A673 (cell line): ENCODE measurements around the gene RTP3. TPM values are rescaled to one million over a fixed set of nuclear protein-coding genes. Genes with fewer than 3 reads are reported as not detected.

Source experiments
- BruUV-seq: library from RNA; stranded (reverse); fragments of 400-500 nt; replicated peaks from 2 replicates; lab custom pipeline; 2021; lab: Mats Ljungman, UMichigan
- CTCF ChIA-PET: fragments of 300-600 bp; sonication (Branson Sonifier 250); formaldehyde crosslinking; loops from one replicate; lab custom pipeline; 2022; ENCODE audit warnings: antibody characterized with exemption; lab: Charles Lee
- POLR2A ChIA-PET: fragments of 300-600 bp; sonication (Branson Sonifier 250); formaldehyde crosslinking; loops from one replicate; lab custom pipeline; 2022; ENCODE audit warnings: antibody characterized with exemption; ENCODE audit not compliant: low non-redundant PET; lab: Charles Lee
- DNase-seq: peaks from one replicate; pipeline ENCODE4 v3.0.0-alpha.2; 2015; ENCODE audit warnings: low spot score
- H3K27ac ChIP-seq: fragments of 200-600 bp; sonication (generic); 2 replicates; pipeline ENCODE4 v1.5.1; 2016; ENCODE audit warnings: mixed run types, low read depth, mild to moderate bottlenecking, mixed read lengths, antibody characterized with exemption, low read length; ENCODE audit not compliant: poor library complexity, severe bottlenecking
- H3K27me3 ChIP-seq: fragments of 200-600 bp; sonication (generic); replicated peaks from 2 replicates; pipeline ENCODE4 v1.6.1; 2017; ENCODE audit warnings: mixed run types, low read depth, mild to moderate bottlenecking, mixed read lengths, antibody characterized with exemption, low read length; ENCODE audit not compliant: insufficient read depth, poor library complexity
- H3K36me3 ChIP-seq: fragments of 200-600 bp; sonication (generic); 2 replicates; pipeline ENCODE4 v1.6.1; 2016; ENCODE audit warnings: mixed run types, mild to moderate bottlenecking, mixed read lengths, antibody characterized with exemption, low read length; ENCODE audit not compliant: insufficient read depth, poor library complexity, severe bottlenecking
- H3K4me1 ChIP-seq: fragments of 200-600 bp; sonication (generic); 2 replicates; pipeline ENCODE4 v1.6.1; 2017; ENCODE audit warnings: mixed run types, mild to moderate bottlenecking, mixed read lengths, antibody characterized with exemption, low read length; ENCODE audit not compliant: insufficient read depth, poor library complexity, severe bottlenecking
- H3K4me3 ChIP-seq: fragments of 200-600 bp; sonication (generic); 2 replicates; pipeline ENCODE4 v1.5.1; 2016; ENCODE audit warnings: low read depth, mixed run types, mild to moderate bottlenecking, mixed read lengths, low read length; ENCODE audit not compliant: poor library complexity, severe bottlenecking
- H3K9me3 ChIP-seq: fragments of 200-600 bp; sonication (generic); 2 replicates; pipeline ENCODE4 v1.6.1; 2016; ENCODE audit warnings: mixed run types, low read depth, mild to moderate bottlenecking, mixed read lengths, antibody characterized with exemption, low read length; ENCODE audit not compliant: poor library complexity, severe bottlenecking
- EZH2 ChIP-seq: fragments of 200-600 bp; sonication (generic); IDR thresholded peaks from 2 replicates; pipeline ENCODE4 v1.6.1; 2017; ENCODE audit warnings: borderline replicate concordance, low read depth, mild to moderate bottlenecking, mixed read lengths, antibody characterized with exemption, low read length; ENCODE audit not compliant: poor library complexity, severe bottlenecking
- intact Hi-C: fragments of 100-400 bp; cut with micrococcal nuclease; formaldehyde crosslinking; loops from one replicate; pipeline ENCODE4 v1.10.0; 2022; ENCODE audit not compliant: unreplicated experiment
- total RNA-seq: library from RNA; stranded (reverse); gene quantifications from 2 replicates; pipeline ENCODE4 v1.2.3, GENCODE V29; 2021
- TF ChIP-seq, protein P1 (sequence below): fragments of 300-800, 200-600 bp; sonication (generic); conservative IDR thresholded peaks from 2 replicates; pipeline ENCODE4 v1.5.1; 2017; ENCODE audit warnings: low read depth, mild to moderate bottlenecking, antibody characterized with exemption, low read length, moderate library complexity, mixed read lengths

The RTP3 gene
- total RNA-seq, 1 experiment from 2014 or later: not detected

GRCh38 chr3:46464326-46465195 lies 33.2 kb upstream of the RTP3 start, which contains the start of gene LTF:
Gene LTF (minus strand): TSS chr3:46464905. CDS start chr3:46464867, 38 bp downstream.
- DNase-seq: no peak

GRCh38 chr3:46465196-46465520 lies 32.6 kb upstream of the RTP3 start:
- Histone ChIP-seq H3K9me3 (no peaks in the 10 kb centered on the region), H3K36me3 (no peaks in the 10 kb centered on the region), H3K4me1 (no peaks in the 10 kb centered on the region), H3K4me3 (no peak overlapping the region), H3K27ac (no peak overlapping the region), H3K27me3 (no peaks in the 10 kb centered on the region)
- intact Hi-C loops: no loop called here
- no TSS peak for BruUV-seq
- ChIA-PET POLR2A (no interaction called here), CTCF (no interaction called here)
- DNase-seq: no peak
- TF ChIP-seq EZH2: no peak

More at GRCh38 chr3:46464326-46465195, 33.2 kb upstream of the RTP3 start, which contains the start of gene LTF:
- Histone ChIP-seq H3K4me3 (no peak within 1 kb of the TSS), H3K36me3 (no peaks in the 10 kb centered on the region), H3K27me3 (no peaks in the 10 kb centered on the region), H3K9me3 (no peaks in the 10 kb centered on the region), H3K27ac (no peak within 1 kb of the TSS), H3K4me1 (no peaks in the 10 kb centered on the region)
- TF ChIP-seq, protein P1, sequence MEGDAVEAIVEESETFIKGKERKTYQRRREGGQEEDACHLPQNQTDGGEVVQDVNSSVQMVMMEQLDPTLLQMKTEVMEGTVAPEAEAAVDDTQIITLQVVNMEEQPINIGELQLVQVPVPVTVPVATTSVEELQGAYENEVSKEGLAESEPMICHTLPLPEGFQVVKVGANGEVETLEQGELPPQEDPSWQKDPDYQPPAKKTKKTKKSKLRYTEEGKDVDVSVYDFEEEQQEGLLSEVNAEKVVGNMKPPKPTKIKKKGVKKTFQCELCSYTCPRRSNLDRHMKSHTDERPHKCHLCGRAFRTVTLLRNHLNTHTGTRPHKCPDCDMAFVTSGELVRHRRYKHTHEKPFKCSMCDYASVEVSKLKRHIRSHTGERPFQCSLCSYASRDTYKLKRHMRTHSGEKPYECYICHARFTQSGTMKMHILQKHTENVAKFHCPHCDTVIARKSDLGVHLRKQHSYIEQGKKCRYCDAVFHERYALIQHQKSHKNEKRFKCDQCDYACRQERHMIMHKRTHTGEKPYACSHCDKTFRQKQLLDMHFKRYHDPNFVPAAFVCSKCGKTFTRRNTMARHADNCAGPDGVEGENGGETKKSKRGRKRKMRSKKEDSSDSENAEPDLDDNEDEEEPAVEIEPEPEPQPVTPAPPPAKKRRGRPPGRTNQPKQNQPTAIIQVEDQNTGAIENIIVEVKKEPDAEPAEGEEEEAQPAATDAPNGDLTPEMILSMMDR: no peak
- no peak for TF ChIP-seq EZH2
- BruUV-seq: no TSS peak
- intact Hi-C loops: no loop called here
- ChIA-PET CTCF (no interaction called here), POLR2A (no interaction called here)

GRCh38 chr3:46466273-46466672 lies 31.5 kb upstream of the RTP3 start:
- H3K36me3 ChIP-seq: no peaks in the 10 kb centered on the region
- ChIA-PET POLR2A (no interaction called here), CTCF (no interaction called here)
- H3K9me3 ChIP-seq: no peaks in the 10 kb centered on the region
- no peak overlapping the region for H3K27ac ChIP-seq
- no TSS peak for BruUV-seq
- no peaks in the 10 kb centered on the region for H3K27me3 ChIP-seq
- TF ChIP-seq EZH2: no peak
- TF ChIP-seq, protein P1: no peak
- H3K4me1 ChIP-seq: no peaks in the 10 kb centered on the region
- no peak overlapping the region for H3K4me3 ChIP-seq
- no peak for DNase-seq
- intact Hi-C loops: no loop called here
